ENCODE results near the gene CEMIP. TPM values are rescaled to one million over a fixed set of nuclear protein-coding genes. Genes with fewer than 3 reads are reported as not detected.

Gene CEMIP
- total and polyA plus RNA-seq, 5 experiments from 2014 or later = 0.13 TPM; not detected in 4

- peaks cover 5 to 20% (median 16%) of the 10 kb centered on the region in 5 donors for H3K27me3 Mint-ChIP-seq
- DNase-seq = no peak
- no peaks in the 10 kb centered on the region for H3K36me3 Mint-ChIP-seq
- peak overlapping the region in 1 of 10 donors; percentile 53 for H3K27ac Mint-ChIP-seq
- no peak for ATAC-seq
- POLR2A ChIA-PET = no interaction called here
- H3K4me3 Mint-ChIP-seq = no peak overlapping the region
- peaks cover 0 to 2% (median 0%) of the 10 kb centered on the region in 9 donors for H3K9me3 Mint-ChIP-seq
- peaks cover 0 to 2% (median 0%) of the 10 kb centered on the region in 4 donors for H3K4me1 Mint-ChIP-seq
These were observed 40.9 kb downstream of the CEMIP start for GRCh38 chr15:80820092-80820491.

DNA sequence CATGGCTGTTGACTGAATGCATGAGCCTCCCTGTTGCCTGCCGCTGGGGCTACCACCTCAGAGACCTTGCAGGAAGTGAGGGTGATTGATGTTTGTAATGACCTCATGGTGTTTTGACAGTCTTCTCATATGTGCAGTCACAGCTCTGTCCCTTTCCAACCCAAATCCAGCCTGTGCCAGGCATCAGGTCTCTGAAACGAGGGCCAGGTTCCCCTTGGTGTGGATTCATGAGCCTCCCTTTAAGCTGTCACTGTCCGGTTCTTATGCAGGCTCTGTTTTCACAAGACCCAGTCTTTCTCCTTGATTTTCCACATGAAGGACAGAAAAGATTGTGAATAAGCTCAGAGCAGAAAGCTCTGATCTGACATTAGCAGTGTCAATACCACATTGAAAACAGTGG is 43.1 kb downstream of the CEMIP start:
- no peaks in the 10 kb centered on the region for H3K36me3 Mint-ChIP-seq
- peaks cover 0 to 9% (median 7%) of the 10 kb centered on the region in 5 donors for H3K27me3 Mint-ChIP-seq
- no peak for DNase-seq
- no peak overlapping the region for H3K27ac Mint-ChIP-seq
- no peaks in the 10 kb centered on the region for H3K4me1 Mint-ChIP-seq
- POLR2A ChIA-PET = no interaction called here
- no peak overlapping the region for H3K4me3 Mint-ChIP-seq
- peaks cover 0 to 2% (median 0%) of the 10 kb centered on the region in 9 donors for H3K9me3 Mint-ChIP-seq
- no peak for ATAC-seq

GRCh38 chr15:80822676-80823075 is 43.5 kb downstream of the CEMIP start:
- no peak overlapping the region for H3K4me3 Mint-ChIP-seq
- H3K27me3 Mint-ChIP-seq = peaks cover 0 to 9% (median 5%) of the 10 kb centered on the region in 5 donors
- POLR2A ChIA-PET = no interaction called here
- no peaks in the 10 kb centered on the region for H3K9me3 Mint-ChIP-seq
- no peaks in the 10 kb centered on the region for H3K4me1 Mint-ChIP-seq
- ATAC-seq (no peak), DNase-seq (no peak)
- no peak overlapping the region for H3K27ac Mint-ChIP-seq
- no peaks in the 10 kb centered on the region for H3K36me3 Mint-ChIP-seq

- Mint-ChIP-seq H3K27me3 (peaks cover 0 to 9% (median 5%) of the 10 kb centered on the region in 5 donors), H3K4me1 (no peaks in the 10 kb centered on the region), H3K27ac (no peak overlapping the region), H3K36me3 (no peaks in the 10 kb centered on the region), H3K9me3 (no peaks in the 10 kb centered on the region), H3K4me3 (no peak overlapping the region)
- DNase-seq = no peak
- POLR2A ChIA-PET = no interaction called here
- no peak for ATAC-seq
These were observed 44.0 kb downstream of the CEMIP start for GRCh38 chr15:80823120-80823519.

- H3K36me3 Mint-ChIP-seq = no peaks in the 10 kb centered on the region
- POLR2A ChIA-PET = no interaction called here
- H3K27ac Mint-ChIP-seq = no peak overlapping the region
- no peak overlapping the region for H3K4me3 Mint-ChIP-seq
- ATAC-seq = no peak
- DNase-seq = no peak
- H3K9me3 Mint-ChIP-seq = no peaks in the 10 kb centered on the region
- no peaks in the 10 kb centered on the region for H3K4me1 Mint-ChIP-seq
- peaks cover 0 to 9% (median 3%) of the 10 kb centered on the region in 5 donors for H3K27me3 Mint-ChIP-seq
These were observed 44.8 kb downstream of the CEMIP start for GRCh38 chr15:80823995-80824394.

- no peak overlapping the region for H3K27ac Mint-ChIP-seq
- DNase-seq = no peak
- H3K4me3 Mint-ChIP-seq = no peak overlapping the region
- no peaks in the 10 kb centered on the region for H3K4me1 Mint-ChIP-seq
- no peak for ATAC-seq
- no peaks in the 10 kb centered on the region for H3K9me3 Mint-ChIP-seq
- POLR2A ChIA-PET = no interaction called here
- peaks cover 0 to 9% (median 0%) of the 10 kb centered on the region in 5 donors for H3K27me3 Mint-ChIP-seq
- no peaks in the 10 kb centered on the region for H3K36me3 Mint-ChIP-seq
These were observed 46.3 kb downstream of the CEMIP start for GRCh38 chr15:80825361-80826030.

DNA sequence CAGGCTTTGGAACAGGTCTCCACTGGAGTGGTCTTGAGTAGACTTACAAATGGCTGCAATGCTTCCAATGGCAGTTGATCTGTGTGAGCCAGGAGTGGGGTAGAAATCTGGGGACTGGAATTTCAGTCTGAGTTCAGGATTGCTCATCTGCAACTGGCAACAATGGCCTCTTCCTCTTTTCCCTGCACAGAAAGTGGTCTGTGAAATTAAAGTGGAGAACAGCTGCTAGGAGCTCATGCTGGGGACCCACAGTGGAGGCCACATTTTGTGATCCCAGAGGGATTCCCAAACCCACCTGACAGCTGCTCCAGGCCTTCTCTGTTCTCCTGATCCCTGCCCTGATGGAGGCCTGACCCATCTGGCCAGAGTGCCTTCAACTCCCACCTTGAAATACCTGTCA is 49.6 kb downstream of the CEMIP start:
- Mint-ChIP-seq H3K4me3 (no peak overlapping the region), H3K4me1 (no peaks in the 10 kb centered on the region), H3K36me3 (no peaks in the 10 kb centered on the region), H3K27me3 (peaks cover 0 to 2% (median 0%) of the 10 kb centered on the region in 5 donors), H3K9me3 (no peaks in the 10 kb centered on the region), H3K27ac (no peak overlapping the region)
- ATAC-seq (no peak), DNase-seq (no peak)
- POLR2A ChIA-PET = no interaction called here

DNA sequence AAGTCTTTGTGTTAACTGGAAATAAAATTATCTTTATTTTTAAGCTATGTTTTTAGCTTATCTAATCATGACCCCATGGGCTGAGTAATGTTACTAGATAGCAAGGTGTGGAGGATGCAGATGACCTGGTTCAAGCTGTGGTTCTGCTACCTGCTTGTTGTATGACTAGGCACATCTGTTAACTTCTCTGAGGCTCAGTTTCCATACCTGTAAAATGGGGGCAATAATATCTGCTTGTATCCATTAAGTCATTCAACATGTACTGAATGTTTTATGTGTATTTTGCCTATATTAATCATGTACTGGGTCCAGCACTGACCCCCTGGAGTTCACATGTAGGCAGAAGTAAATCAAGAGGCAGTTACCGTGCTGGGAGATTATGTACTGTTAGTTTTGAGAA is 51.5 kb downstream of the CEMIP start:
- Mint-ChIP-seq H3K4me3 (no peak overlapping the region), H3K27ac (no peak overlapping the region), H3K4me1 (no peaks in the 10 kb centered on the region), H3K27me3 (peaks cover 0 to 2% (median 0%) of the 10 kb centered on the region in 5 donors), H3K9me3 (no peaks in the 10 kb centered on the region), H3K36me3 (no peaks in the 10 kb centered on the region)
- POLR2A ChIA-PET = no interaction called here
- DNase-seq = no peak
- no peak for ATAC-seq

DNA sequence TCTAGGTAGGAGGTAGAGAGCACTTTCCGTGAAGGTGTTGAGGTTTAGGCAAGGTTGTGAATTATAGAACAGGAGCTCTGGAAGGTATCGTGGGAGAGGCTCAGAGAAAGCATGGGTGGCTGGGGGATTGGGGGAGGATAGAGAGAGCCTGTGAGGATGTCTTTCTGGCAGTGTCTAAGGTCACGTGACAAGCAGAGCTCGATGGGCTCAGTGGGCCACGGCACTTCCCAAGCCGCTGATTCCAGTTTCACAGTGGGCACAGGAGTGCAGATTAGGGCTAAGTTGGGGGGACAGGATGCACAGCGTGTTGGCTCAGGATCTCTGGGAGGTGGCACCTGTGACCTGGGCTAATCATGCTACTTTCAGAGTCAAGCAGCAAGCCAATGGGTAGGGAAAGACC is 52.0 kb downstream of the CEMIP start:
- H3K4me3 Mint-ChIP-seq = no peak overlapping the region

DNA sequence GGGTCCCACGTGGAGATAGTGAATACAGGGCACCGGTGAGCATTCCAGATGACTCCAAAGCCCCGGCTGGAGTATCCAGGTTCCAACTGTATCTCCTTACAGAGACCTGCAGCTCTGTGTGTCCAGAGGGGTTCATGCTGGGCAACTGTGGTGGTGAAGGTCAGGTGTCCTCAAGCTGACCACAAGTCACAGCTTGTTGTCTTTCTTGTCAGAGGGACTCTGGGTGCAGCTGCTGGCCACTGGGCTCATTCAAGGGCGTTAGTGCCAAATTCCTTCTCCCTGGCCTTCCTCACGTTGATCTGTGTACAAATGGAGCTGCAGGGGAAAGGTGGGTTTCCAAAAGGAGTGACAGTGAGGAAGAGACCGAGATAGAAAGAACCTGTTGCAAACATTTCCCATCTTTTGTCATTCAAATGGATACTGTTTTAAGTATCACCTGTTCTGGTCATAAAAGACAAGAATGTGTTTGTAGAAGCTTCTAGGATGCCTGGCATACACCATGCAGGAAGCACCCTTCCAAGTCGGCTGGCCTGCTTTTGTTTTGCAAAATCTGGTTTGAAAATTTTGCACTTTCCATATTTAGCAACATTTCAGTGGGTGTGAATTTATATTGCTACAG is 52.5 kb downstream of the CEMIP start:
- no peaks in the 10 kb centered on the region for H3K4me1 Mint-ChIP-seq
- H3K36me3 Mint-ChIP-seq = no peaks in the 10 kb centered on the region
- no peak overlapping the region for H3K27ac Mint-ChIP-seq
- DNase-seq (no peak), ATAC-seq (no peak)
- H3K9me3 Mint-ChIP-seq = no peaks in the 10 kb centered on the region
- POLR2A ChIA-PET = no interaction called here
- H3K27me3 Mint-ChIP-seq = peaks cover 0 to 2% (median 0%) of the 10 kb centered on the region in 5 donors
- H3K4me3 Mint-ChIP-seq = no peak overlapping the region

More for the DNA sequence above, 52.0 kb downstream of the CEMIP start:
- H3K4me1 Mint-ChIP-seq = no peaks in the 10 kb centered on the region
- POLR2A ChIA-PET = no interaction called here
- H3K9me3 Mint-ChIP-seq = no peaks in the 10 kb centered on the region
- peaks cover 0 to 2% (median 0%) of the 10 kb centered on the region in 5 donors for H3K27me3 Mint-ChIP-seq
- no peak overlapping the region for H3K27ac Mint-ChIP-seq
- DNase-seq (no peak), ATAC-seq (no peak)
- no peaks in the 10 kb centered on the region for H3K36me3 Mint-ChIP-seq

GRCh38 chr15:80832686-80833085 is 53.5 kb downstream of the CEMIP start:
- ATAC-seq (no peak), DNase-seq (no peak)
- no peaks in the 10 kb centered on the region for H3K4me1 Mint-ChIP-seq
- no peaks in the 10 kb centered on the region for H3K9me3 Mint-ChIP-seq
- no peaks in the 10 kb centered on the region for H3K36me3 Mint-ChIP-seq
- H3K27ac Mint-ChIP-seq = no peak overlapping the region
- POLR2A ChIA-PET = no interaction called here
- peaks cover 0 to 4% (median 0%) of the 10 kb centered on the region in 5 donors for H3K27me3 Mint-ChIP-seq
- no peak overlapping the region for H3K4me3 Mint-ChIP-seq

DNA sequence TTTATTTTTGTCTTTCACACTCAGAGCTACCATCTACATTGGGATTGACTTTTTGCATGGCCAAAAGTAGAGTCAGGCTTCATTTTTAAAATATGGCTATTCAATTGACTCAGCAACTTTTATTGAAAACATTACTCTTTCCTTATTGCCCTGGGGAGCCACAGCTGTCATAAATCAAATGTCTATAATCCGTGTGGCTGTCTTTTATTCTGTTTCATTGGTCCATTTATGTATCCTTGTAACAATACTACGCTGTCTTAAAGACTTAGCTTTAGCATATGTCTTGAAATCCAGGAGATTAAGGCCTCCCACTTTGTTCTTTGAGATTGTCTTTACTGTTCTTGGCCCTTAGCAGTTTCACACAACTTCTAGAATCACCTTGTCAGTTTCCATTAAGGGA is 55.2 kb downstream of the CEMIP start:
- H3K36me3 Mint-ChIP-seq = no peaks in the 10 kb centered on the region
- H3K4me1 Mint-ChIP-seq = peaks cover 0 to 4% (median 0%) of the 10 kb centered on the region in 4 donors
- POLR2A ChIA-PET = no interaction called here
- peaks cover 5 to 14% (median 13%) of the 10 kb centered on the region in 5 donors for H3K27me3 Mint-ChIP-seq
- DNase-seq (no peak), ATAC-seq (no peak)
- H3K4me3 Mint-ChIP-seq = no peak overlapping the region
- H3K27ac Mint-ChIP-seq = no peak overlapping the region
- no peaks in the 10 kb centered on the region for H3K9me3 Mint-ChIP-seq

DNA sequence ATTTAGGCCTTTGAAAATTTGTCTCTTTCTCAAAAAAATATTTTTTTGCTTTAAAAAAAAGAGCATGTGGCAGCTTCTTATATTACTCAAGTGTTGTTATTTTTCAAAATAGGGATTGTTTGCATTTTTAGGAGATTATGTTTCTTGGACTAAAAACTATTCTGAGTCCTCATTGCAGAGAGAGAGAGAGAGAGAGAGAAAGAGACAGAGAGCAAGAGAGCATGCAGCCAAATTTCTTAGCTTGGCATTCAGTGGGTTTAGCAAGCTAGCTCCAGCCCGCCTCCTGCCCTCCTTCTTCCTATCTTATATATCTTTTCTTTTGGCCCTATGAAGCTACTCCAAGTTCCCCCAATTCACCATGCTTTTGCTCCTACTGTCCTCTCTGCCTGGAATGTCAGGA is 55.7 kb downstream of the CEMIP start:
- no peaks in the 10 kb centered on the region for H3K36me3 Mint-ChIP-seq
- H3K4me3 Mint-ChIP-seq = no peak overlapping the region
- H3K9me3 Mint-ChIP-seq = no peaks in the 10 kb centered on the region
- POLR2A ChIA-PET = no interaction called here
- DNase-seq (no peak), ATAC-seq (no peak)
- H3K27me3 Mint-ChIP-seq = peaks cover 5 to 15% (median 13%) of the 10 kb centered on the region in 5 donors
- H3K4me1 Mint-ChIP-seq = peaks cover 0 to 4% (median 0%) of the 10 kb centered on the region in 4 donors
- no peak overlapping the region for H3K27ac Mint-ChIP-seq

GRCh38 chr15:80835336-80835735 is 56.2 kb downstream of the CEMIP start:
- POLR2A ChIA-PET = no interaction called here
- DNase-seq = no peak

More at GRCh38 chr15:80835336-80835735, 56.2 kb downstream of the CEMIP start:
- ATAC-seq = no peak
- H3K4me1 Mint-ChIP-seq = peaks cover 0 to 4% (median 0%) of the 10 kb centered on the region in 4 donors
- no peaks in the 10 kb centered on the region for H3K9me3 Mint-ChIP-seq
- peaks cover 5 to 17% (median 13%) of the 10 kb centered on the region in 5 donors for H3K27me3 Mint-ChIP-seq
- no peak overlapping the region for H3K27ac Mint-ChIP-seq
- H3K36me3 Mint-ChIP-seq = no peaks in the 10 kb centered on the region
- H3K4me3 Mint-ChIP-seq = no peak overlapping the region

Data from naive thymus-derived CD8-positive, alpha-beta T cell (primary cell).